K562 (cell line): Measurements from ENCODE around the gene SLC36A3. TPM values are rescaled to one million over a fixed set of nuclear protein-coding genes. Genes with fewer than 3 reads are reported as not detected.

Source experiments
- ATAC-seq: fragments of 200-7000 bp; cut with Tn5 transposase; 3 replicates; pipeline ENCODE4 v1.9.1; 2020; ENCODE audit warnings: moderate library complexity
- BruUV-seq: library from RNA; stranded (reverse); fragments of 400-500 nt; replicated peaks from 2 replicates; lab custom pipeline; 2021; lab: Mats Ljungman, UMichigan
- CTCF ChIA-PET: fragments of 300-600 bp; formaldehyde crosslinking; extraction: SDS; loops from one replicate; lab custom pipeline; 2021; ENCODE audit warnings: low intra/inter-chr PET ratio; lab: Yijun Ruan, JAX
- POLR2A ChIA-PET: fragments of 300-600, 350-650 bp; sonication (Branson Sonifier 250); formaldehyde crosslinking; extraction: SDS; loops from one replicate; lab custom pipeline; 2021; ENCODE audit warnings: antibody characterized with exemption, inconsistent platforms; lab: Yijun Ruan, JAX
- DNase-seq, 4 experiments: peaks; one replicate each; pipeline versions ENCODE4 v3.0.0 to v3.0.0-alpha.2; 2011 to 2018; ENCODE audit warnings: low spot score in 3 of 4, mixed read lengths in 3 of 4; ENCODE audit errors: extremely low read depth in 1 of 4
- FAIRE-seq: peaks from 2 replicates; lab custom pipeline; 2011; peaks lifted over from hg19 to GRCh38; lab: Jason Lieb, UNC
- H2AFZ ChIP-seq: 2 replicates; pipeline ENCODE4 v1.6.0; 2011; ENCODE audit warnings: low read depth, low read length, control low read depth, inconsistent platforms
- H3K27ac ChIP-seq: fragments of 200-600 bp; 3 replicates; pipeline ENCODE4 v1.8.0; 2011; ENCODE audit warnings: low read depth, mild to moderate bottlenecking, control low read depth, inconsistent platforms, low read length, moderate library complexity, mixed read lengths; ENCODE audit errors: extremely low read depth
- H3K27me3 ChIP-seq, 2 experiments: fragments of 300-600 bp in 1 of 2; 2 replicates in 1 of 2; 3 replicates in 1 of 2; pipeline versions ENCODE4 v1.6.0 to v1.8.0; 2011; ENCODE audit warnings: inconsistent platforms in 2 of 2, low read length in 2 of 2, mild to moderate bottlenecking in 1 of 2, mixed read lengths in 1 of 2, moderate library complexity in 1 of 2; ENCODE audit not compliant: control insufficient read depth in 2 of 2, insufficient read depth in 2 of 2
- H3K36me3 ChIP-seq: fragments of 300-600 bp; 3 replicates; pipeline ENCODE4 v1.8.0; 2011; ENCODE audit warnings: mild to moderate bottlenecking, low read length, inconsistent platforms; ENCODE audit not compliant: control insufficient read depth, insufficient read depth
- H3K4me1 ChIP-seq, 2 experiments: fragments of 200-600 bp in 1 of 2; replicated peaks in 1 of 2; 2 replicates in 1 of 2; 3 replicates in 1 of 2; pipeline versions ENCODE4 v1.5.1 to v1.8.0; 2011; ENCODE audit warnings: inconsistent platforms in 2 of 2, low read length in 2 of 2, mild to moderate bottlenecking in 1 of 2, mixed read lengths in 1 of 2, moderate library complexity in 1 of 2; ENCODE audit not compliant: control insufficient read depth in 2 of 2, insufficient read depth in 2 of 2
- H3K4me2 ChIP-seq: 2 replicates; pipeline ENCODE4 v1.6.1; 2011; ENCODE audit warnings: low read length, control low read depth, inconsistent platforms, mixed read lengths; ENCODE audit not compliant: insufficient read depth
- H3K4me3 ChIP-seq: fragments of 200-600 bp; sonication (generic), shearing (Covaris generic); 2 replicates; pipeline ENCODE4 v1.5.1; 2016; ENCODE audit warnings: control low read depth, inconsistent platforms
- H3K79me2 ChIP-seq: fragments of 200-600 bp; 3 replicates; pipeline ENCODE4 v1.8.0; 2011; ENCODE audit warnings: low read length, inconsistent platforms; ENCODE audit not compliant: control insufficient read depth, insufficient read depth
- H3K9ac ChIP-seq, 2 experiments: 2 replicates each; pipeline versions ENCODE4 v1.6.0 to v1.6.1; 2011; ENCODE audit warnings: low read depth in 2 of 2, low read length in 2 of 2, control low read depth in 1 of 2, inconsistent platforms in 1 of 2, mild to moderate bottlenecking in 1 of 2, mixed read lengths in 1 of 2; ENCODE audit not compliant: insufficient read depth in 1 of 2
- H3K9me1 ChIP-seq: one replicate; pipeline ENCODE4 v1.6.0; 2011; ENCODE audit warnings: inconsistent platforms, mild to moderate bottlenecking, low read length, moderate library complexity; ENCODE audit not compliant: control insufficient read depth, insufficient read depth
- H3K9me3 ChIP-seq: replicated peaks from 2 replicates; pipeline ENCODE4 v1.5.1; 2011; ENCODE audit warnings: low read depth, low read length, inconsistent platforms; ENCODE audit not compliant: control insufficient read depth, insufficient read depth
- H4K20me1 ChIP-seq: replicated peaks from 2 replicates; pipeline ENCODE4 v1.6.1; 2011; ENCODE audit warnings: low read length, inconsistent platforms, mixed read lengths; ENCODE audit not compliant: control insufficient read depth, insufficient read depth
- ARNT ChIP-seq, 2 experiments: fragments of 450-650 bp; IDR thresholded peaks; 2 replicates each; pipeline ENCODE4 v1.6.1; 2016; ENCODE audit warnings: mild to moderate bottlenecking in 1 of 2
- CREB5 ChIP-seq: fragments of 250-450 bp; sonication (Bioruptor Pico); IDR thresholded peaks from 2 replicates; pipeline ENCODE4 v1.5.0; 2020; ENCODE audit warnings: mild to moderate bottlenecking
- GATA2 ChIP-seq: sonication (generic); formaldehyde crosslinking; IDR thresholded peaks from 2 replicates; pipeline ENCODE4 v1.4.0; 2020; ENCODE audit warnings: mild to moderate bottlenecking, missing genetic modification reagents
- ZNF407 ChIP-seq: fragments of 450-650 bp; IDR thresholded peaks from 2 replicates; pipeline ENCODE4 v1.6.1; 2016; ENCODE audit warnings: low read depth
- WGBS: fragments of 100-300 bp; shearing (Covaris generic); methylation state at CpG from one replicate; pipeline ENCODE4 v1.1.6; 2016; ENCODE audit warnings: low coverage, mixed read lengths; ENCODE audit not compliant: insufficient coverage; ENCODE audit errors: missing lambda C conversion rate; 5-methylcytosine and 5-hydroxymethylcytosine counted together
- in situ Hi-C: fragments of 300-500 bp; cut with MboI; formaldehyde crosslinking; loops from 4 replicates; pipeline ENCODE4 v1.15.0; 2018; ENCODE audit warnings: inconsistent platforms, mixed read lengths
- intact Hi-C: fragments of 100-400 bp; cut with micrococcal nuclease; formaldehyde crosslinking; loops from 2 replicates; pipeline ENCODE4 v1.14.2; 2022
- polyA plus RNA-seq, 8 experiments: library from polyadenylated mRNA; depleted of rRNA in 4 of 8; stranded (reverse) in 5 of 8; unstranded in 3 of 8; fragments of >200 nt; fragmentation: Nextera tagmentation in 2 of 8; fragmentation: Illumina TruSeq in 1 of 8; extraction: Ambion mirVana in 2 of 8; extraction: Trizol in 1 of 8; gene quantifications; 2 replicates each; pipeline versions ENCODE4 v1.2.1 to v1.2.3, GENCODE V29; 2011 to 2014; ENCODE audit warnings: inconsistent platforms in 1 of 8, missing spikeins in 1 of 8
- total RNA-seq, 7 experiments: library from RNA; depleted of rRNA in 6 of 7; stranded (reverse); fragments of >200 nt in 6 of 7; fragmentation: Illumina TruSeq in 2 of 7; extraction: Trizol in 2 of 7; gene quantifications; 2 replicates each; pipeline versions ENCODE4 v1.2.1 to v1.2.3, GENCODE V29; 2011 to 2021; ENCODE audit warnings: low replicate concordance in 1 of 7

The SLC36A3 gene
- total and polyA plus RNA-seq, 9 of the 15 experiments (the other 6 are each of a cell fraction or from before 2014, with no cell fraction given) = not detected

GRCh38 chr5:151243564-151243963 lies 60.0 kb downstream of the SLC36A3 start:
- intact Hi-C loops = no loop called here
- no TSS peak for BruUV-seq

More at GRCh38 chr5:151243564-151243963, 60.0 kb downstream of the SLC36A3 start:
- Histone ChIP-seq H3K9me3 (no peaks in the 10 kb centered on the region), H3K4me2 (no peak overlapping the region), H3K27ac (no peak overlapping the region), H4K20me1 (no peaks in the 10 kb centered on the region), H3K9ac (no peak overlapping the region), H3K4me1 (peaks cover under 1 to 3% of the 10 kb centered on the region in 2 experiments; a peak in 3 of 5 replicates), H2AFZ (no peak overlapping the region), H3K27me3 (peaks cover 0 to 1% of the 10 kb centered on the region in 2 experiments; a peak in 3 of 5 replicates), H3K79me2 (no peaks in the 10 kb centered on the region), H3K9me1 (no peaks in the 10 kb centered on the region), H3K36me3 (no peaks in the 10 kb centered on the region), H3K4me3 (no peak overlapping the region)
- WGBS = 29% methylated on average over 4 of the region's 4 CpGs
- ChIA-PET CTCF (no interaction called here), POLR2A (interaction anchor here (0.5 to 1.1 kb wide), 2 partner anchors 72 to 158 kb away, joined by 3 read pairs; no protein-coding TSS in a partner anchor)
- no peak for FAIRE-seq
- TF ChIP-seq CREB5 (CRISPR knock-in tag) (no peak), ARNT (IDR thresholded peaks at IDR 0.05) (no peak), ZNF407 (no peak), GATA2 (CRISPR knock-in tag) (no peak)
- DNase-seq = no peak
- no peak for ATAC-seq
- in situ Hi-C loops = no loop called here
